Measurements from ENCODE around the gene DTNB. TPM values are rescaled to one million over a fixed set of nuclear protein-coding genes. Genes with fewer than 3 reads are reported as not detected.
A peak's percentile ranks its signal among the peaks of the same experiment; 100 is the strongest.

DTNB gene
- total and polyA plus RNA-seq, 2 donors (not counting 3 experiments of a cell fraction or from before 2014, with no cell fraction given) = 11.5 to 17.0 TPM

DNA sequence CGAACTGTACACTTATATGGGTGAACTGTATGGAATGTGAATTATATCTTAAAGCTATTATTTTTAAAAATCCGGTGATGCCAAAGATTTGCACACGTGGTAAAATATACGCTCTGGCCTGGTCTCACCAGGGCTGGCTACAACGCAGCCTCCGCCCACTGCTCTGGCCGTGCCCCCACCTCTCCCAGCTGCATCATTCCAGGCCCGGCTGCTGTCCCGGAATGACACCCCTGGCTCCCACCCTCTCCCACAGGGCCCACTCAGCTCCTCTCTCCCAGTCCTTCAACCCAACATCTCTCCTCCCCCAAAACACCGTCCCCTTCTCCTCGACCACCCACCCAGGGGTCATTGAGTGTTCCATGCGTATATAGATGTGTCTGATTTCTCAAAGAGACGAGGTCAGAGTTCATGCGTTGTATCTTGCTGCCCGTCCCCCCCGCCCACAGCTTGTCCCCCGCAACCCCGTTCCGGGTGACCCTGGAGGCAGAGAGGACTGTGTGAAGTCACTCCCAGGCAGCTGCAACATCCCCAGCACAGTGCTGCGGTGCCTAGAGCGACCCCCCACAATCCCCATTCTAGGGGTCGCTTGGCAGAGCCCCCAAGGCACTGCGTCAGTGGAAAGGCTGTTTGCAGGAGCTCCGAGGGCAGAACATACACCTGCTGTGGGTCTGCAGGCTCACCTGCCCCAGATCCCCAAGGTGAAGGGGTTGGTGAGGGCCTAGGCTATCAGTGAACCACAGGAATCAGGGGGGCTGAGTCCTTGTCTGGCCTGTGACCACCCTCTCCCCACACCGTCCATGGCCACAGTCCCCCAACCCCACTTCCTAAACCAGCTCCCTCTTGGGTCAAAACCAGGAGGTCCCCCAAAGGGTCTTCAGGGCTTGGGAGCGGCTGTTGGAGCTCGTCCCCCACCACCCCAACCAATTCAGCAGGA, 345.0 kb downstream of the DTNB start:
- dilution Hi-C loops (cut with MboI; ENCODE audit: extremely low pct_ligation_motif_present, low sequenced_read_pairs) = no loop called here

More for the DNA sequence above, 345.0 kb downstream of the DTNB start:
- intact Hi-C loops (cut with micrococcal nuclease) = no loop called here
- ChIA-PET POLR2A (no interaction called here), CTCF (interaction anchor here (0.7 to 1.6 kb wide), 3 partner anchors 20 to 51 kb away, joined by 3 to 7 read pairs (median 3); no protein-coding TSS in a partner anchor)
- H3K79me2 ChIP-seq (ENCODE audit: control insufficient read depth, insufficient read depth, low read length) = no peaks in the 10 kb centered on the region
- no peaks in the 10 kb centered on the region for H3K4me1 ChIP-seq (ENCODE audit: control insufficient read depth, extremely low read depth, insufficient read depth, low read length)
- H4K20me1 ChIP-seq (replicated peaks; ENCODE audit: control insufficient read depth, extremely low read depth, insufficient read depth, low read length) = no peaks in the 10 kb centered on the region
- no peaks in the 10 kb centered on the region for H3K9me1 ChIP-seq (replicated peaks; ENCODE audit: control insufficient read depth, extremely low read depth, insufficient read depth, low read length)
- DNase-seq (ENCODE audit: low read depth, low spot score) = no peak
- no peak overlapping the region for H3K27ac ChIP-seq (ENCODE audit: insufficient read depth, low read depth, low read length)
- no peak overlapping the region for H2AFZ ChIP-seq (ENCODE audit: low read depth, low read length)
- no peaks in the 10 kb centered on the region for H3K9me3 ChIP-seq (replicated peaks; ENCODE audit: control insufficient read depth, insufficient read depth, low read length)
- no peak for TF ChIP-seq JUN (IDR thresholded peaks at IDR 0.05; ENCODE audit: borderline replicate concordance, insufficient read depth, insufficient read length, low read depth)
- TF ChIP-seq FOS (IDR thresholded peaks at IDR 0.05; ENCODE audit: borderline replicate concordance, insufficient read depth, low read length) = no peak
- TF ChIP-seq, protein P1, sequence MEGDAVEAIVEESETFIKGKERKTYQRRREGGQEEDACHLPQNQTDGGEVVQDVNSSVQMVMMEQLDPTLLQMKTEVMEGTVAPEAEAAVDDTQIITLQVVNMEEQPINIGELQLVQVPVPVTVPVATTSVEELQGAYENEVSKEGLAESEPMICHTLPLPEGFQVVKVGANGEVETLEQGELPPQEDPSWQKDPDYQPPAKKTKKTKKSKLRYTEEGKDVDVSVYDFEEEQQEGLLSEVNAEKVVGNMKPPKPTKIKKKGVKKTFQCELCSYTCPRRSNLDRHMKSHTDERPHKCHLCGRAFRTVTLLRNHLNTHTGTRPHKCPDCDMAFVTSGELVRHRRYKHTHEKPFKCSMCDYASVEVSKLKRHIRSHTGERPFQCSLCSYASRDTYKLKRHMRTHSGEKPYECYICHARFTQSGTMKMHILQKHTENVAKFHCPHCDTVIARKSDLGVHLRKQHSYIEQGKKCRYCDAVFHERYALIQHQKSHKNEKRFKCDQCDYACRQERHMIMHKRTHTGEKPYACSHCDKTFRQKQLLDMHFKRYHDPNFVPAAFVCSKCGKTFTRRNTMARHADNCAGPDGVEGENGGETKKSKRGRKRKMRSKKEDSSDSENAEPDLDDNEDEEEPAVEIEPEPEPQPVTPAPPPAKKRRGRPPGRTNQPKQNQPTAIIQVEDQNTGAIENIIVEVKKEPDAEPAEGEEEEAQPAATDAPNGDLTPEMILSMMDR (IDR thresholded peaks at IDR 0.05; ENCODE audit: extremely low read depth in 1 of 2, insufficient read depth in 1 of 2, low read depth in 1 of 2, low read length in 2 of 2) = no peak
- TF ChIP-seq POLR2A (IDR thresholded peaks at IDR 0.05; ENCODE audit: low read depth, low read length) = no peak
- TF ChIP-seq GATA2 (IDR thresholded peaks at IDR 0.05; ENCODE audit: insufficient read depth, insufficient read length, low read depth, low read length) = no peak
- TF ChIP-seq EZH2 (IDR thresholded peaks at IDR 0.05; ENCODE audit: borderline replicate concordance, low read depth, low read length, severe bottlenecking) = no peak
- no peak for TF ChIP-seq POLR2AphosphoS5 (IDR thresholded peaks at IDR 0.05; ENCODE audit: insufficient read depth, low read depth, low read length)
- no peak for TF ChIP-seq MYC (IDR thresholded peaks at IDR 0.05; ENCODE audit: low read depth, low read length)
- TF ChIP-seq MAX (IDR thresholded peaks at IDR 0.05; ENCODE audit: insufficient read depth, insufficient read length) = no peak
- peaks cover 0 to 4% of the 10 kb centered on the region in 2 experiments for H3K36me3 ChIP-seq (ENCODE audit: control insufficient read depth in 2 of 2, extremely low read depth in 1 of 2, insufficient read depth in 2 of 2, low read length in 2 of 2)
- FAIRE-seq = no peak
- no TSS peak for BruUV-seq (replicated peaks)
- no peak overlapping the region for H3K9ac ChIP-seq (replicated peaks; ENCODE audit: extremely low read depth, insufficient read depth, low read length)
- H3K4me3 ChIP-seq (replicated peaks in 1 of 3; ENCODE audit: insufficient read depth in 1 of 3, low read depth in 1 of 3, low read length in 3 of 3) = no peak overlapping the region
- no peaks in the 10 kb centered on the region for H3K27me3 ChIP-seq (ENCODE audit: control insufficient read depth in 2 of 2, insufficient read depth in 2 of 2, low read length in 2 of 2)
- no peak overlapping the region for H3K4me2 ChIP-seq (ENCODE audit: insufficient read depth, low read length)

MicroRNAs within 50 kb of the gene (microRNA counts, 767-probe panel; counts per million panel counts)
- microRNA hsa-miR-1301 = 723 counts per million, percentile 96 among the panel's probes with 10 or more counts

Small RNA genes lying within 50 kb of the gene (microRNA-seq; reads per million reads assigned to microRNA genes)
- gene MIR1301 (ENCODE audit: borderline number of aligned reads, borderline replicate concordance) = 189 reads per million, percentile 65 among the genes with 10 or more reads in this experiment

Small RNA genes lying within 50 kb of the gene (small RNA-seq; reads per million reads assigned to genes)
- gene MIR1301 (ENCODE audit: insufficient read depth, insufficient read length, low read depth, low replicate concordance) = not detected
- gene RF00019 (ENCODE audit: insufficient read depth, insufficient read length, low read depth, low replicate concordance) = not detected

Other genes starting within 250 kb of the DTNB start
- 30.6 and 33.8 TPM in 2 replicates for gene ASXL2, start 204.9 kb upstream of the DTNB start, total RNA-seq
- gene ASXL2, start 204.9 kb upstream of the DTNB start, polyA plus RNA-seq = 5.2 and 6.1 TPM in 2 replicates